PFSK-1 (cell line): ENCODE measurements around the gene AUTS2.

Experiments
- FOXP2 ChIP-seq: optimal IDR thresholded peaks from 2 replicates; pipeline ENCODE3; 2011; ENCODE audit warnings: borderline replicate concordance, control low read depth, inconsistent platforms; ENCODE audit not compliant: insufficient read depth; ENCODE audit errors: extremely low read length, extremely low read depth
- POLR2AphosphoS5 ChIP-seq: IDR thresholded peaks from 2 replicates; pipeline ENCODE4 v1.6.1; 2012; ENCODE audit warnings: low read depth, mild to moderate bottlenecking, control low read depth, low read length, moderate library complexity
- SIN3A ChIP-seq: IDR thresholded peaks from 2 replicates; pipeline ENCODE4 v1.6.1; 2012; ENCODE audit warnings: mild to moderate bottlenecking, low read length, moderate library complexity, borderline replicate concordance; ENCODE audit not compliant: insufficient read depth
- TAF1 ChIP-seq: IDR thresholded peaks from 2 replicates; pipeline ENCODE4 v1.6.1; 2012; ENCODE audit warnings: low read length, control low read depth, borderline replicate concordance; ENCODE audit not compliant: insufficient read depth
- TF ChIP-seq, protein P1 (sequence below), 2 experiments: IDR thresholded peaks; 2 replicates each; pipeline versions ENCODE4 v1.6.1 to v1.8.0; 2011 to 2012; ENCODE audit warnings: low read depth in 2 of 2, low read length in 2 of 2, control low read depth in 1 of 2, inconsistent platforms in 1 of 2, mild to moderate bottlenecking in 1 of 2, moderate library complexity in 1 of 2; ENCODE audit not compliant: insufficient read depth in 1 of 2

AUTS2 gene

DNA sequence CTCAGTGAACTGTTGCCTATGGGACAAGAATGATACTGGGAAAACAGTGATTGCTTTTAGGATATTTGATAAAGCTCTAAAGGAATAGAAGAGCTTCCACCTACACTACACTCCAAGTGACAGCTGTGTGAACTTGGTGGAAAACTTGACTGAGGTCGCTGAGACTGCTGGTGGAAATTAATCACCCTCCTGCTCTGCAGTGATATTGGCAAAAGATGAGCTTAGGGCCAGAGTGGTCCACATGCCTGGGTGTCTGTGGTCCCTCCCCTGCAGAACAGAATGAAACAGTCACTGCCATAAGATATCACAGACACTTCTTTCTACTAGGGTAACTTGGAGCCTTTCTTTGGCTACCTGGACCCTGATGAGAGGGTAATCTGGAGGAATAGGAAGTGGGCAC lies 1151.6 kb downstream of the AUTS2 start:
- TF ChIP-seq TAF1 (no peak), SIN3A (no peak), POLR2AphosphoS5 (no peak), FOXP2 (no peak)
- TF ChIP-seq, protein P1, sequence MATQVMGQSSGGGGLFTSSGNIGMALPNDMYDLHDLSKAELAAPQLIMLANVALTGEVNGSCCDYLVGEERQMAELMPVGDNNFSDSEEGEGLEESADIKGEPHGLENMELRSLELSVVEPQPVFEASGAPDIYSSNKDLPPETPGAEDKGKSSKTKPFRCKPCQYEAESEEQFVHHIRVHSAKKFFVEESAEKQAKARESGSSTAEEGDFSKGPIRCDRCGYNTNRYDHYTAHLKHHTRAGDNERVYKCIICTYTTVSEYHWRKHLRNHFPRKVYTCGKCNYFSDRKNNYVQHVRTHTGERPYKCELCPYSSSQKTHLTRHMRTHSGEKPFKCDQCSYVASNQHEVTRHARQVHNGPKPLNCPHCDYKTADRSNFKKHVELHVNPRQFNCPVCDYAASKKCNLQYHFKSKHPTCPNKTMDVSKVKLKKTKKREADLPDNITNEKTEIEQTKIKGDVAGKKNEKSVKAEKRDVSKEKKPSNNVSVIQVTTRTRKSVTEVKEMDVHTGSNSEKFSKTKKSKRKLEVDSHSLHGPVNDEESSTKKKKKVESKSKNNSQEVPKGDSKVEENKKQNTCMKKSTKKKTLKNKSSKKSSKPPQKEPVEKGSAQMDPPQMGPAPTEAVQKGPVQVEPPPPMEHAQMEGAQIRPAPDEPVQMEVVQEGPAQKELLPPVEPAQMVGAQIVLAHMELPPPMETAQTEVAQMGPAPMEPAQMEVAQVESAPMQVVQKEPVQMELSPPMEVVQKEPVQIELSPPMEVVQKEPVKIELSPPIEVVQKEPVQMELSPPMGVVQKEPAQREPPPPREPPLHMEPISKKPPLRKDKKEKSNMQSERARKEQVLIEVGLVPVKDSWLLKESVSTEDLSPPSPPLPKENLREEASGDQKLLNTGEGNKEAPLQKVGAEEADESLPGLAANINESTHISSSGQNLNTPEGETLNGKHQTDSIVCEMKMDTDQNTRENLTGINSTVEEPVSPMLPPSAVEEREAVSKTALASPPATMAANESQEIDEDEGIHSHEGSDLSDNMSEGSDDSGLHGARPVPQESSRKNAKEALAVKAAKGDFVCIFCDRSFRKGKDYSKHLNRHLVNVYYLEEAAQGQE (IDR thresholded peaks at IDR 0.05; ENCODE audit: insufficient read depth in 1 of 2, low read depth in 2 of 2, low read length in 2 of 2): no peak

DNA sequence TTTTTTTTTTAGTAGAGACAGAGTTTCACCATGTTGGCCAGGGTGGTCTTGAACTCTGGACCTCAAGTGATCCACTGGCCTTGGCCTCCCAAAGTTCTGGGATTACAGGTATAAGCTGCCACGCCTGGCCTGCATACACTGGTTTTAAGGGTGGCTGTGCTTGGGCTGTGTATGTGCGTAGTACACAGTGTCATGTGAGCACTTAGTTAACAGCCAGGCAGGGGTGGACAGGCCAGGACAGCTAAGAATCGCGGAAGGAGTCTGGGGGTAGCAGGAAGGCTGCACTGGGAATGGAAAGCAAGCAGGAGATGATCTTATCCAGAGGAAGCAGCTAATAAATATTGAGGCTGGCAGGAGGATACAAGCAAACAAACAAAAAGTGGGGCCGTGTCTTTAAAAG lies 1153.6 kb downstream of the AUTS2 start:
- no peak for TF ChIP-seq TAF1
- no peak for TF ChIP-seq FOXP2
- no peak for TF ChIP-seq SIN3A
- no peak for TF ChIP-seq POLR2AphosphoS5
- TF ChIP-seq, protein P1 (IDR thresholded peaks at IDR 0.05; ENCODE audit: insufficient read depth in 1 of 2, low read depth in 2 of 2, low read length in 2 of 2): no peak

DNA sequence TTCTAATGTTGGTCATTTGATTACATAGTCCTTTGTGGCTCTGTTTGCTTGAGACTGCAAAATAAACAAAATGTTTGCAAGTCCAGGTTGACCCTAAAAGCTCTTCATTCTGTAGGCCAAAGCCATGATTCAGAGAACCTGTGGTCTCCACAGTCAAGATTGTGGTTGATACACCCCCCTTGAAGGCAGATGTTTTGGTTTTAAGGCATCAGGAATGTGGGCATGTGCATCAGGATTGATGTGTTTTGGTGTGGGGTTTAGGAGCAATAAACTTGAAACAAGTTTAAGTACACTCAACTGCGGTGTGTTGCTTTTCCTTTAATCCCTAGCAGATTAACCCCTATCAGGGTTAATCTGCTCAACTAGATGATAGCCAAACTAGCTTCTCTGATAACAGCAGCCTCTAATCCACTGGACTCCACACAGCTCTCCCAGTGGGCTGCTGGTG lies 1154.5 kb downstream of the AUTS2 start:
- TF ChIP-seq FOXP2 (no peak), POLR2AphosphoS5 (no peak), TAF1 (no peak), SIN3A (no peak)
- TF ChIP-seq, protein P1 (IDR thresholded peaks at IDR 0.05; ENCODE audit: insufficient read depth in 1 of 2, low read depth in 2 of 2, low read length in 2 of 2): no peak

DNA sequence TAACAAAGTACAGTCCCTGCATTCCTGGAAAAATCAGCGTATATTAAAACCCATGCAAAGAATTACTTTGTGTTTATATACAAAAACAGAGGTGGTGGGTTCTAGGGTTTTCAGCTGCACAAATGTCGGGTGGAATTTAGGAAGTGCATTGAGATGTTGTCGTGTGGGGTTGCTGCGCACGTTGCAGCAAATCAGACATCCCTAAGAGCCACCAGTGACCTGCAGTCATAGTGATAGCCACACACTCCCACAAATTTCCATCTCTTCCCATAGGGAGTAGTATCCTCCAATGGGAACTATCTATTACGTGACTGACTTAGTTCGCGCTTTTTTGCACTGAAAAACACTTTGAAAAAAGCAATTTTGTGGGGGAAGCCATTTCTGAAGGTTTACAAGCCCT lies 1158.5 kb downstream of the AUTS2 start:
- TF ChIP-seq TAF1 (no peak), POLR2AphosphoS5 (no peak), SIN3A (no peak), FOXP2 (no peak)
- TF ChIP-seq, protein P1 (IDR thresholded peaks at IDR 0.05; ENCODE audit: insufficient read depth in 1 of 2, low read depth in 2 of 2, low read length in 2 of 2): no peak

DNA sequence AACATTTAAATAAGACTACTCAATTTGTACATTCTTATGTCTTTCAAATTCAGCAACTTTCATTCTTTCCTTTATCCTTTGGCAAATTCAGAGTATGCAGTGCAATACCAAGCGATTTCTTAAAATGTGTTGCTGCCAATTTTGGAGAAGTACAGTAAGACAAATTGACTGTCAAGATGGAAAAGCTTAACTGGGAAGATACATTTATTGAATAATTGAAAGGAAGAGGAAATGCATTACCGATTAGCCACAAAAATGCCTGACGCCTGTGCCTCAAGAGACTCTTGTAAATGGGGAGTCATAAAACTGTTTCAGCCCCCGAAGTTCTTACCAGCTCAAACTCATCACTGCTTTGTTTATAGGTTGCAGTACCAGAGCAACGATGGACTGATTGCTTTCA lies 1160.4 kb downstream of the AUTS2 start:
- TF ChIP-seq TAF1 (no peak), POLR2AphosphoS5 (no peak), SIN3A (no peak), FOXP2 (no peak)
- TF ChIP-seq, protein P1 (IDR thresholded peaks at IDR 0.05; ENCODE audit: insufficient read depth in 1 of 2, low read depth in 2 of 2, low read length in 2 of 2): no peak
